Fibroblast of skin of scalp (primary cell): ENCODE data around the gene REEP6. TPM values are rescaled to one million over a fixed set of nuclear protein-coding genes. Genes with fewer than 3 reads are reported as not detected.

Experiments
- DNase-seq: peaks from one replicate; pipeline ENCODE4 v3.0.0-alpha.2; 2013
- polyA plus RNA-seq, 2 experiments: library from polyadenylated mRNA; unstranded; fragments of 120-200 nt; gene quantifications; one replicate each; pipeline ENCODE4 v1.2.1, GENCODE V29; 2013; ENCODE audit not compliant: insufficient read length in 2 of 2

Gene REEP6
- 2.7 TPM for polyA plus RNA-seq (2013, experiment 1 of 2; ENCODE audit: insufficient read length)
- polyA plus RNA-seq (2013, experiment 2 of 2; ENCODE audit: insufficient read length): 3.4 TPM

GRCh38 chr19:1491114-1491848 is at the start of gene REEP6:
Gene REEP6 (plus strand): TSS chr19:1491181. CDS start chr19:1491270, 89 bp downstream.
- DNase-seq: no peak

DNA sequence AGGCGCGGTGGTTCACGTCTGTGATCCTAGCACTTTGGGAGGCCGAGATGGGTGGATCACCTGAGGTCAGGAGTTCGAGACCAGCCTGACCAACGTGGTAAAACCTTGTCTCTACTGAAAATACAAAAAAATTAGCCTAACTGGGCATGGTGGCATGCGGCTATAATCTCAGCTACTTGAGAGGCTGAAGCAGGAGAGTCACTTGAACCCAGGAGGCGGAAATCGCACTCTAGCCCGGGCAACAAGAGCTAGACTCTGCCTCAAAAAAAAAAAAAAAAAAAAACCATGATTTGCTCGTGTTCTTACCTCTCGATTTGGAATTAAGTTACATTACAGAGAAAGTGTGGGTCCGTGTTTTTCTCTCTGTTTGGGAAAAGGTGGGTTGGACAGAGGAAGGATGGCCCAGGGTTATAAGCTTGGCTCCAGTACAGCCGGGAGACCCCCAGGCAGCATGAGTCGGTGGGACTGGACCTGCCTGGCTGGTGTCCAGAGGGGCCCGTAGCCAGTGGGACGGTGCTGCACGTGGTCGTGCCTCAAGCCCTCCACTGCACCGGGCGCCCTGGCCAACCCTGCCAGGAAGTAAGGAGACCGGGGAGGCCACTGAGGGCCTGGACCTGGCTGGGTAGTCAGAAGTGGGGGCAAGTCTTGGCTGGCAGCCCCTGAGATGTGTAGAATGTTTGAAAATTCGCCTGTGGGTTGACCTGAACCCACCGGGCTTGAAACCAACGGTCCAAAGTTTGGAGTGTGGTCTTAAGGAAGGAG is 49.1 kb upstream of the REEP6 start:
- DNase-seq: no peak

DNA sequence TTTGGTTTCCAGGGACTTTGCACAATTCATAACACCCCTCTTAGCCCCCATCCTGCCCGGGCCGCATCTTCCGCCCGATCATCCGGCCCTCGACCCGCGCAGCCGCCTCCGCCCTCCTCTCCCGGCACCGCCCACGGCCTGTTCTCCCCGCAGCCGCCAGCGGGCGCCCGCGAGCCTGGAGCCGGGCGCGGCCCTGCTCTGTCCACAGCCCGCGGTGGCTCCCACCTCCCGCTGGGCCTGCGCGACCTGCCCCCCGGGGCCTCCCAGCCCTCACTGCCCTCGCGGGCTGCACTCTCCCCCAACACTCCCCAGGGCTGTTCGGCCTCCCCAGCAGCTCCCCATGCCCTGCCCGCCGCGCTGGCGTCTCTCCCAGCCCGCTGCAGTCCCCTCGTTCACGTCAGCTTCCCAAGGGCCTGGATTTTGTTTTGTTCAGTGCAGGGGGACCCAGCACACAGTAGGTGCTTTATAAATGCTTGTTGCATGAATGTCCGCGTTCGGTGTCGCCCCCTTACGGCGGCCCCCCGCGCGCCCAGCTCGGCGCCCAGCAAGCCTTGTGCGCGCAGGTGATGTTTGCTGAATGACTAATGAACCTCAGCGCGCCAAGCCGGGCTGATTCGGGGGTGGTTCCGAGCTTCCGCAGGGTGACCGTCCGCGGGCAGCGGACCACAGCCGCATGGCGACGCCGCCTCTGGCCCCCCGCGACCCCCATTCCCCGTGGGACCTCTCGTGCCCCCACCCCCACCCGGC is 45.6 kb upstream of the REEP6 start:
- peak; percentile 59 for DNase-seq

- DNase-seq: peak; percentile 34
Measured at GRCh38 chr19:1445932-1446712, 44.9 kb upstream of the REEP6 start.

DNA sequence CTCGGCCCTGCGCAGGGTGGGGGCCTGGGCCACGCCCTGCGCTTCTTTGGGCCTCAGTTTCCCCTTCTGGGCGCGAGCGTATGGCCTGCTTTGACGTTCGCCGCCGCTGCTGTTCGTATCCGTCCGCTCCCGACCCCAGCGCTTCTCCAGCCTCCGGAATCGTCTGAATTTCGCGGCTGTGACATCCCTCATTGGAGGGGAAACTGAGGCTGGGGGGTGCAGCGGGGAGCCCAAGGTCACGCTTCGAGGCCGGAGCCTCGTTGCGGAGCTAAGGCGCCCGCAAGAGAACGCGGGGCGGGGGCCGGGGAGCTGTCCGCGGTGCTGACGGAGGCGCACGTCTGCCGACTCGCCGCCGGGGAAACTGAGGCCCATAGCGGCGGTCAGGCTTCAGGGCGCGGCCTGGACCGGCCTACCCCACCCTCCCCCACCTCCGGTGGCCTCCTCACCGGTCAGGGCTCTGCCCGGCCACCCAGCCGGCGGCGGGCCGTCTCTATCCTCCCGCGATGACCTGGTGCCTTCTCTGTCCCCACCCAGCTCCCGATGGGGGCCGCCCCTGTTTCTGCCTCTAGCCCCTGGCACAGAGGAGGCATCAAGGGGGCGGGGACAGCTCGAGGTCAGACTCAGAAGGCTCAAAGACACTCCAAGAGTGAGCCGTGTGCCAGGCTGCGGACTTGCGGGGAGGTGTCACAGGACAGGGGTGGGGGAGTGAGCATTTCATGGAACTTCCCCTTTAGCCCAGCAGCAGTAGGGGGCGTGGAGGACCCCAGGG is 44.1 kb upstream of the REEP6 start:
- DNase-seq: no peak

DNA sequence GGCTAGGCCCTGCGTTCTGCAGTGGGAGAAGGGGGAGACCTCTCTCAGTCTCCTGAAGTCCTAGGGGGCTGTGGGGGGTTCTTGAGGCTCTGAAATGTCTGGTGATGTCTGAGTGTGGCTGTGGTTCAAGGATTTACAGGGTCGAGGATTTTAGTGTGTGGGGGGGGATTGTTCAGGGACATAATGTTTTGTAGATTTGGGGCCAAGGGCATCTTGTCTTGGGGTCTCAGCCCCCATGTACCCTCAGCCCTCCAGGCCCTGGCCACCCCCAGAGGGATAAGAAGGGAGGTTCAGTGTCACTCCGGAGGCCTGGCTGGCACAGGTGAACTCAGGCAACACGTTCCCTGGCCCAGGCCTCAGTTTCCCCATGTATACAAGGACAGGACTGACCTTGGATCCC is 43.5 kb upstream of the REEP6 start:
- no peak for DNase-seq

DNA sequence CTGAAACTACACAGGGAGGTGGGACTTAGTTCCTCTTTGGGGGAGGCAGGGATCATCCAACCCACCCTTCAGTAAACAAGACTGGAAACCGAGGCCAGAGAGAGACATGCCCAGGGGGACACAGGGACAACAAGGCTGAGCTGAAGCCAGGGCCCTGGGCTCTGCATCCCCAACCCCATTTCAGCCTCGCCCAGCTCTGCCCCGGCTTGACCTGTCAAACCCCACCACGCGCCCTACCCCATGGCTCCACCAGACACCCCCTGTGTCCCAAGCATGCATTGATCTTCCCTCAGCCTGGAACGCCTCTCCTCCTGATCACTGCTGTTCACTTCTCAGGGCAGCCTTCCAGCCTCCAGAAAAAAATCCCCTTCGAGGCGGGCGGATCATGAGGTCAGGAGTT is 43.0 kb upstream of the REEP6 start:
- no peak for DNase-seq

- DNase-seq: peak; percentile 74
Measured at GRCh38 chr19:1449467-1450442, 41.2 kb upstream of the REEP6 start, which contains the start of gene APC2. Gene APC2 (plus strand): TSS chr19:1450121. CDS start chr19:1453002, 2,881 bp downstream.

GRCh38 chr19:1450735-1451731 is 39.9 kb upstream of the REEP6 start:
- no peak for DNase-seq

DNA sequence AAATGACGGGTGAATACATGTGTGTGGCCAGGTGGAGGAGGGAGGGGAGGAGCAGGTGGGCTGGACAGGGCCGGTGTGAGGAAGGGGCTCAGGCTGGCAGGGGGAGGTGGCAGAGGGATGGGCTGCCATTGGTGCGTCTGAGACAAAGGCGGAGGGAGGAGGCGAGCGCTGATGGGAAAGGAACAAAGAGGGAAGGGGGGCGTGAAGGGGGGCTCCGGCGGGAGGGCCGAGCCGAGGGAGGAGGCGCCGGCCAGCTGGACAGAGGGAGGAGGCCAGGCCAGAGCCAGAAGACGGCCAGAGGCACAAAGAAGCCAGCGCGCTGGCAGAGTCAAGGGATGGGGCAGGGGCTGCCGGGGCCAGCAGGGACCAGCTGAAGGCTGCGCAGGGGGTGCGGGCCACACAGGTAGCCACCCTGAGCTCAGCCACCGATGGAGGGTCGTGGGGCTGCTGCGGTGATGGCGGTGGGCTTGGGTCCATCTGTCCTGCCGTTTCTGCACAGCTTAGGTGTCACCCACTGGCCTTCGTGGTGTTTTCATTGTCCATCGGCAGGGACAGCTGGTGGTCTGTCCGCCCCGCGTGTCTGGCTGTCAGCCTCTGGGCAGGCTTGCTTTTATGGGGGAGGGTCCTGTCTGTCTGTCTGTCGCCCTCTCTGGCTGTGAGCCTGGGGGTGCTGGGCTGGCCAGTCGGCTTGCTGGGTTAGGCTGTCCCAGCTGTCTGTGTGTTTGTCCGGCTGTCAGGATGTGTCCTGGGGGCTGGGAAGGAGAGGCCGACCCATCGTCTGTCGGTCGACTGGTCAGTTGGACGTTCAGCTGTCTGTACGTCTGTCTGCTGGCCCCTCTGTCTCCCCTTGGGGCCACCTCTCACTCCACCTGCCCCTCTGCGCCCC is 38.8 kb upstream of the REEP6 start:
- no peak for DNase-seq

DNA sequence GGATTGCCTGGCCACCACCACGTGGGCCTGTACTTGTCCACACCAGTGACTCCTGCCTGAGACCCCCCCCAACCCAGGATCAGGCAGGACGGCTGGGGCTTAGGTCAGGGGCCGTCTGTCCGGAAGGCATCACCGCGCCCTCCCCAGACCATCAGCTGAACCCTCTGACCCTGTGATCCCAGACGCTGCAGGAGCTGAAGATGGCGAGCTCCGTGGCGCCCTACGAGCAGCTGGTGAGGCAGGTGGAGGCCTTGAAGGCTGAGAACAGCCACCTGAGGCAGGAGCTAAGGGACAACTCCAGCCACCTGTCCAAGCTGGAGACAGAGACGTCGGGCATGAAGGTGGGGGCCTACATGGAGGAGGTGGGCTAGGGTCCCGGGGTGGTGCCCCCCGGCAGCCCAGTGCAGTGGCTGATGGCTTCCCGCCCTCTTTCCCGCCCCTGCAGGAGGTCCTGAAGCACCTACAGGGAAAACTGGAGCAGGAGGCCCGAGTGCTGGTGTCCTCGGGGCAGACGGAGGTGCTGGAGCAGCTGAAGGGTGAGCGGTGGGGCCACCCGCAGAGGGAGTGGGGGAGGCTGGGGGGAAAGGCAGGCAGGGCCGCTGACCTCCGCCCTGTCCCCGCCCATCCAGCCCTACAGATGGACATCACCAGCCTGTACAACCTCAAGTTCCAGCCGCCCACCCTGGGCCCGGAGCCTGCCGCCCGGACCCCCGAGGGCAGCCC is 38.0 kb upstream of the REEP6 start:
- no peak for DNase-seq

DNA sequence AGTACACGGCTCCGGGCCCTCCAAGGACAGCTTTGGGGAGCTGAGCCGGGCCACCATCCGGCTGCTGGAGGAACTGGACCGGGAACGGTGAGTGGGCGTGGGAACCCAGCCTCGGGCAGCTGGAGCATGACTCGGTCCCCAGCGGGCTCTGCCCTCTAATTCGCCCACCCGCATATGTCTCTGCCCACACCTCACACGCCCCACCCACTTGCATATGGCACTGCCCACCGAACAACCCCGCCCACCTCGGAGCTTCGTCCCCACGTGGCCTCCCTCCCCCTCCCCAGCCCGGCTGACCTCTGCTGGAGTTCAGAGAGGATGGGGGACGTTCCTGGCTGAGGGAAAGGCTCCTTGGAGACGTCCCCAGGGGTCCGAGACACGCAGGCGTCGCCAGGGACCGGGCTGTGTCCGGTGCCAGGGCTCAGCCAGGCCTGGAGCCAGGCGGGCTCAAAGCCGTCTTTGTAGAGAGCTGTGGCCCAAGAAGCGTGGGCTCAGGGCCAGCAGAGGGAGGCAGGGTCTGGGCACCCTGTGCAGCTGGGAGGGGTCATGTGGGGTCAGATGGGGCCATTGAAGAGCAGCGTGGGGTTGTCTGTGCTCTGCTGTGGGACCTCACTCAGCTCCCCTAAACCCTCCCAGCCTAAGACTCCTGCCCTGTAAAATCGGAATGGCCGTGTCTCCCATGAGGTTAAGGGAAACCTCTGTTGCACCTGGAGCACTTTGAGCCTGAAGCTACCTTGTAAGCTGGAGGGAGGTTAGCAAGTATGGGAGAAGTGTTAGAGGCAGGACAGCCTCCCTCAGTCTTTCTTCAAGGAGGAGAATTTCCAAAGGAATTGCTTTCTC is 37.2 kb upstream of the REEP6 start:
- DNase-seq: no peak

- no peak for DNase-seq
Measured at GRCh38 chr19:1455002-1455335, 36.0 kb upstream of the REEP6 start.

GRCh38 chr19:1455336-1456120 is 35.5 kb upstream of the REEP6 start:
- DNase-seq: peak; percentile 52
